GM19238 (cell line): ENCODE results near the gene RUSC1.
"Not testable (repeated sequence)": the region's sequence is repeated elsewhere in the genome, so short reads cannot be mapped to it uniquely, and the experiment has no call there.

Experiments
- DNase-seq: peaks from one replicate; pipeline ENCODE4 v3.0.0; 2011; ENCODE audit warnings: low spot score; ENCODE audit not compliant: insufficient read length

Gene RUSC1

DNA sequence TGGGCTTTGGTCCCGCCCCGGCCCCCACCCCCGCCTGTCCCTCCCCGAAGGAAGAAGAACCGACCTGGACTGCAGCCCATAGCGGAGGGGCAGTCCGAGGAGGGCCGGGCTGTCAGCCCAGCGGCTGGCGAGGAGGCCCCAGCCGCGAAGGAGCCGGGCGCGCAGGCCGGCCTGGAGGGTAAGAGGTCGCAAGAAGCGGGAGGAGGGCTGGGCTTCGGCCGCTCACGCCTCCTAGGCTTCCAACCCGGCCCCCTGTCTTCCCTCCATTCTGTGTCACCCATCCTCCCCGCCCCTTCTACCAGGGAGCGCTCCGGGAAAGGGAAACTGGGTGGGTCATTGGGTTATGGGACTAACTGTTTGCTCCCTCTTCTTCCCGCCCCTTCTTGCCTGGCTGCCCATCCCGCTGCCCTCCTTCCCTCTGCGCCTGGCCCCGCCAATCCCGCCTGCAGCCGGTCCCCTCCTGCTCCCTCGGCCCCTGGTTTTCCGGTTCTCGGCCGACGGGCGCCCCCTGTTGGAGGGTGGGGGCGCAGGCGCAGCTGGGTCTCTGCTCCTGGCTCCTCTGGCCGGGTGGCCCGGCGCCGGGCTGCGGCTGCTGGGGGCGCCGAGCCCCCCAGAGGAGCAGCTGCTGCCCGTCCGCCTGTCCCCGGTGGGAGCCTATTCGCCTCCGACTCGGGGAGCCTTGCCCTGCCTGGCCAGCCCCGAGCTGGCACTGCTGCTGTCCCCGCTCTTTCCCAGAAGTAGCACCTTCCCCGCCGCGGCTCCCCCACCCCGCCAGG lies 2.4 kb downstream of the RUSC1 start:
- DNase-seq: peak; percentile 81

GRCh38 chr1:155323729-155324036 lies 3.0 kb downstream of the RUSC1 start:
- peak; percentile 68 for DNase-seq

- DNase-seq: peak; percentile 91
Observed at GRCh38 chr1:155324037-155324716, 3.5 kb downstream of the RUSC1 start.

DNA sequence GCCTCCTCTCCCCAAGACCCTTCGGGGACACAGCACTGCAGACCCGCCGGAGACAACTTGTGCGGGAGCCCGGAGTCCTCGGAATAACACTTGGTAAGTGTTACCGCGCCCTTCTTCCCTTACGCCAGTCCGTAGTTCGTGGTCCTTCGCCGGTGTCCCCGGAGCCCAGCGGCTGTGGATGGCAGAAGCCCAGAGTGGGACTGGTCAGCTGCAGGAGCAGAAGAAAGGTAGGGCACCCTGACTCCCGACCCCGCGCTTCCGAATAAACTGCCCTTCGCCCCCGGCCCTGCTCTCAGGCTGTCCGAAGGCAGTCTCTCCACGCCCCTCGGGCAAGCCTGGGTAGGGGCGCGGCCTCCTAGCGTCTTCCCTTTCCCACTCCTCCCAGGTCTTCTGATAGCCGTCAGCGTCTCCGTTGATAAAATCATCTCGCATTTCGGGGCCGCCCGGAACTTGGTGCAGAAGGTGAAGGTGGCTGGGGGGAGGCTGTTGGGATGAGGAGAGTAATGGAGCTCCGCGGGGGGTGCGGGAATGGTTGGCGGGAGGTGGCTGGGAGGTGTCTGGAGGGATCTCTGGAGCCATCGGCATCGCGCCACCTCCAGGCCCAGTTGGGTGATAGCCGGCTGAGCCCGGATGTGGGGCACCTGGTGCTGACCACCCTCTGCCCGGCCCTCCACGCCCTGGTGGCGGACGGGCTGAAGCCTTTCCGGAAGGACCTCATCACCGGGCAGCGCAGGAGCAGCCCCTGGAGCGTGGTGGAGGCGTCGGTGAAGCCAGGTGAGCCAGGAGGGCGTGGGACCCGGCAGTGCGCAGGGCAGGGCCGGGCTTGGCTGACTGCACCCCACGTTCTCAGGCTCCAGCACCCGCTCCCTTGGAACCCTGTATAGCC lies 4.3 kb downstream of the RUSC1 start:
- DNase-seq: no peak

- DNase-seq: no peak
Observed at GRCh38 chr1:155325603-155325893, 4.9 kb downstream of the RUSC1 start.

GRCh38 chr1:155326020-155326526 lies 5.4 kb downstream of the RUSC1 start:
- no peak for DNase-seq

GRCh38 chr1:155326631-155327037 lies 5.9 kb downstream of the RUSC1 start:
- DNase-seq: no peak

GRCh38 chr1:155327981-155328380 lies 7.3 kb downstream of the RUSC1 start:
- DNase-seq: no peak

DNA sequence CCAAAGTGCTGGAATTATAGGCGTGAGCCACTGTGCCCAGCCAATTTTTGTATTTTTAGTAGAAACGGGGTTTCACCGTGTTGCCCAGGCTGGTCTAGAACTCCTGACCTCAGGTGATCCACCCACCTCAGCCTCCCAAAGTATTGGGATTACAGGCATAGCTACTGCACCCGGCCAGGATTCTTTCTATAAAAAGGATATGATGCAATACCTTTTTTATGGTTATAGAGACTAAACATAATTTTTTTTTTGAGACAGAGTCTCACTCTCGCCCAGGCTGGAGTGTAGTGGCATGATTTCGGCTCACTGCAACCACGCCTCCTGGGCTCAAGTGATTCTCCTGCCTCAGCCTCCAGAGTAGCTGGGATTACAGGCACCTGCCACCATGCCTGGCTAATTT lies 8.2 kb downstream of the RUSC1 start:
- not testable (repeated sequence) for DNase-seq

DNA sequence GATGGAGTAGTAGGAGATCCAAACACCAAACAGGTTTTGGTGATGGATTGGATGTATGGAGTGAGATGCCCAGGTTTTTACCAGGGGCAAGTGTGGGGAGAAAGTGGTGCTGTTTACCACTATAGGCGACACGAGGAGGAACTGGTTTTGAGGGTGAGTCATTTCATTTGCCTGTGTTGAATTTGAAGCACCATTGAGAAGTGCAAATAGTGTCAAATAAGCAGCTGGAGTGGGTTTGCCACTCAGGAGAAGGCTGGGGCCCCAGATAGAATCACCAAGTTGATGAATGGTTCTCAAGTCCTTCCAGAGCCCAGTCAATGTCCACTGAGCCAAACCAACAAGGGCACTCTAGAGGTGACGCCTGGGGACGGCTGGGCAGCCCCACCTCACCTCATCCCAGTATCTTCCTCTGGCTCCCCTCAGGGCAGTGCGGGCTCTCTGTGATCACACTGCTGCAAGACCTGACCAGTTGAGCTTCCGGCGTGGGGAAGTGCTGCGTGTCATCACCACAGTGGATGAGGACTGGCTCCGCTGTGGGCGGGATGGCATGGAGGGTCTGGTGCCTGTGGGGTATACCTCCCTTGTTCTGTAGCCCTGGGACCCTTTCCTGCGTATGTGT lies 9.4 kb downstream of the RUSC1 start:
- DNase-seq: no peak

- DNase-seq: no peak
Observed at GRCh38 chr1:155334962-155335361, 14.3 kb downstream of the RUSC1 start.

GRCh38 chr1:155339515-155340097 lies 18.9 kb downstream of the RUSC1 start:
- DNase-seq: no peak

GRCh38 chr1:155342842-155343241 lies 22.1 kb downstream of the RUSC1 start:
- DNase-seq: no peak

DNA sequence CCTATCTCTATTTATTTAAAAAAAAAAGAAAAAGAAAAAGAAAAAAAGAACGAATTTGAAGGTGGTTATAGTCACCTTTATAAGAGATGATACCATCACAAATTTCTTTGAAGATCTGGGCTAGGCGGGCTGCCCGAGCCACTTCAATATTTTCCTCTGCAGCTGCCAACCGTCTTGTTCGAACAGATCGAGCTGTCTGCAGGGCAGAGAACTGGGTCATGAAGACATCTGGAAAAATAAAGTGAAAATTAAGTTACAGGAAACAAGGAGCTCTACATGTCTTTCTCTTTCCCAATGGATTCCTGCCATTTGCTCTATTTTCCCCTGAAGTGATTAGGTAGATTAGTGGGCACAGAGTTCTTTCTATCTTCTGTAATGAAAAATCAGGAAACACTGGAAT lies 31.9 kb downstream of the RUSC1 start:
- DNase-seq: no peak

DNA sequence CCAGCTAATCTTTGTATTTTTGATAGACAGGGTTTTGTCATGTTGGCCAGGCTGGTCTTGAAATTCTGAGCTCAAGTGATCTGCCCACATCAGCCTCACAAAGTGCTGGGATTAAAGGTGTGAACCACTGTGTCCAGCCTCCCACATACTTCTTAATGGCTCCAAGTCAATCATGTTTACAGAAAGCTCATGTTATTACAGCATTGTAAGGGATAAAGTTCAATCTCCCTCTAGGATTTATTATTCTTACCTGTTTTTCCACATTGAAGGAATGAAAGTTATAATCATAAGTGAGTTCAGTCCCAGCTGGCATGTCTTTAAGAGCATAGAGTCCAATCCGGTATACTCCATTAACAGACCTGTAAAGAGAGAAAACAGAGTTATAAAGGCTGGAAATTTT lies 39.4 kb downstream of the RUSC1 start:
- no peak for DNase-seq

DNA sequence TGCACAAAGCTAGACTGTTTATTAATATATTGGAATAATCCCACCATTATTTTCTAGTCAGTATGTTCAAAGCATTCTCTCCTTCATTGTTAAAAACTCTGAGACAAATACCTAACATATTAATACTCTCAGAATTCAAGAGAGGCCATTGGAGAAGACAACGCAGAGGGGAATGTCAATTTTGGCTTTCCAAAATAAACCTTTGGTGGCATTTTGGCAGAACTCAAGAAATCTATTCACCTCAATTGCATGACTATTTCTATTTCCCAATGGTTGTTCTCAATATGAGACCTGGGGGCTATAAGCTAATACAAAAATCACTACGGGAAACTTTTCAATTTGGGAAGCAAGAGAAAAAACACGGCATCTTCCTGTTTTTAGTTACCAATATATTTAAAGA lies 58.5 kb downstream of the RUSC1 start:
- DNase-seq: no peak

DNA sequence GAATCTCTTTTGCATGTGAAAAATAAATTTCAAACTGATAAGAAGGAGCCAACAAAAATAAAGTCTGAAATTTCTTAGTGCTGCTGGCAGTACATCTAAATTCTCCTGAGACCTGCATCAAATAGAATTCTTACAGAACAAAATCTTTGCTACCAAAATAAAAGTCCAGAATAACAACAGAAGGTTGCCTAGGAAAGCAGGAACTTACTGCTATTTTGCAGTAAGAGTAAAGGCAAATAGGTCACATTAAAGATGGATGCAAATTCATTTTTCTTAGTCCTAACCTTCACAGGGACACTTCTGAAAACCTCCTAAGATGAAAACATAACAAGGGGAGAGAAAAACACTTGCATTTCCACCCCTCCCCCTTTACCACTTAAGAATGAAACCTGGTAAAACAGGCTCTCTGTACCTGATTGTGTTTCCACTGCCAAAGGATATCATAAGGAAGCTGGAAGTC lies 59.0 kb downstream of the RUSC1 start:
- no peak for DNase-seq
